Measurements from ENCODE around the gene SEPTIN1. TPM values are rescaled to one million over a fixed set of nuclear protein-coding genes. Genes with fewer than 3 reads are reported as not detected.

The SEPTIN1 gene
- total and polyA plus RNA-seq, 12 donors: 0.11 to 19.8 (median 2.8) TPM; not detected in 1

- Histone ChIP-seq H3K27me3 (no peaks in the 10 kb centered on the region), H3K4me3 (peak overlapping the region; percentile 6 to 90 (median 44)), H3K4me1 (replicated peaks in 1 of 2) (peaks cover 42 to 44% of the 10 kb centered on the region in 2 donors), H3K36me3 (replicated peaks in 1 of 2) (peaks cover 0 to 63% of the 10 kb centered on the region in 2 donors), H3K9me3 (replicated peaks in 1 of 3) (no peaks in the 10 kb centered on the region), H3K27ac (peak overlapping the region; percentile 78 to 98 (median 95))
- WGBS, 4 donors: 62 to 70% (median 68%) methylated on average over 4 to 7 of the region's 7 CpGs; no CpG with 5 or more reads in 1 of the 4 donors
- no peak for DNase-seq
- TF ChIP-seq, protein P1, sequence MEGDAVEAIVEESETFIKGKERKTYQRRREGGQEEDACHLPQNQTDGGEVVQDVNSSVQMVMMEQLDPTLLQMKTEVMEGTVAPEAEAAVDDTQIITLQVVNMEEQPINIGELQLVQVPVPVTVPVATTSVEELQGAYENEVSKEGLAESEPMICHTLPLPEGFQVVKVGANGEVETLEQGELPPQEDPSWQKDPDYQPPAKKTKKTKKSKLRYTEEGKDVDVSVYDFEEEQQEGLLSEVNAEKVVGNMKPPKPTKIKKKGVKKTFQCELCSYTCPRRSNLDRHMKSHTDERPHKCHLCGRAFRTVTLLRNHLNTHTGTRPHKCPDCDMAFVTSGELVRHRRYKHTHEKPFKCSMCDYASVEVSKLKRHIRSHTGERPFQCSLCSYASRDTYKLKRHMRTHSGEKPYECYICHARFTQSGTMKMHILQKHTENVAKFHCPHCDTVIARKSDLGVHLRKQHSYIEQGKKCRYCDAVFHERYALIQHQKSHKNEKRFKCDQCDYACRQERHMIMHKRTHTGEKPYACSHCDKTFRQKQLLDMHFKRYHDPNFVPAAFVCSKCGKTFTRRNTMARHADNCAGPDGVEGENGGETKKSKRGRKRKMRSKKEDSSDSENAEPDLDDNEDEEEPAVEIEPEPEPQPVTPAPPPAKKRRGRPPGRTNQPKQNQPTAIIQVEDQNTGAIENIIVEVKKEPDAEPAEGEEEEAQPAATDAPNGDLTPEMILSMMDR (IDR thresholded peaks at IDR 0.05): no peak
- no peak for TF ChIP-seq POLR2A (IDR thresholded peaks at IDR 0.05)
- intact Hi-C loops (cut with DNase I): no loop called here
Measured at GRCh38 chr16:30355954-30356308, 26.4 kb downstream of the SEPTIN1 start.

- no peaks in the 10 kb centered on the region for H3K27me3 ChIP-seq
- peaks cover 42 to 44% of the 10 kb centered on the region in 2 donors for H3K4me1 ChIP-seq (replicated peaks in 1 of 2)
- DNase-seq: peak; percentile 95 to 99 (median 98)
Measured at GRCh38 chr16:30355144-30355953, 27.0 kb downstream of the SEPTIN1 start, which contains the start of gene CD2BP2. Gene CD2BP2, minus strand, starts transcription at chr16:30355308. Its CDS starts 627 bp downstream, at chr16:30354681.

GRCh38 chr16:30354423-30355143 is 27.8 kb downstream of the SEPTIN1 start:
- 1 to 2% (median 2%) methylated on average over 18 to 36 of the region's 36 CpGs for WGBS, 4 donors
- peaks cover 42 to 44% of the 10 kb centered on the region in 2 donors for H3K4me1 ChIP-seq (replicated peaks in 1 of 2)
- intact Hi-C loops (cut with DNase I): no loop called here

More at GRCh38 chr16:30355144-30355953, 27.0 kb downstream of the SEPTIN1 start, which contains the start of gene CD2BP2:
- Histone ChIP-seq H3K36me3 (replicated peaks in 1 of 2) (peaks cover 0 to 67% of the 10 kb centered on the region in 2 donors), H3K4me3 (peak within 1 kb of the TSS; percentile 25 to 90 (median 51)), H3K9me3 (replicated peaks in 1 of 3) (no peaks in the 10 kb centered on the region), H3K27ac (peak within 1 kb of the TSS; percentile 78 to 98 (median 95))
- intact Hi-C loops (cut with DNase I): no loop called here
- WGBS, 4 donors: 0 to 1% (median 1%) methylated on average over 29 to 45 of the region's 45 CpGs
- TF ChIP-seq POLR2A (IDR thresholded peaks at IDR 0.05): peak in 1 of 2 donors; percentile 59
- TF ChIP-seq, protein P1 (IDR thresholded peaks at IDR 0.05): peak in 1 of 6 experiments; percentile 7

More at GRCh38 chr16:30354423-30355143, 27.8 kb downstream of the SEPTIN1 start:
- no peaks in the 10 kb centered on the region for H3K9me3 ChIP-seq (replicated peaks in 1 of 3)
- peaks cover 0 to 62% of the 10 kb centered on the region in 2 donors for H3K36me3 ChIP-seq (replicated peaks in 1 of 2)
- peak in 2 of 7 donors; percentile 32 to 41 for DNase-seq
- no peak for TF ChIP-seq POLR2A (IDR thresholded peaks at IDR 0.05)
- TF ChIP-seq, protein P1 (IDR thresholded peaks at IDR 0.05): no peak
- no peaks in the 10 kb centered on the region for H3K27me3 ChIP-seq
- peak overlapping the region; percentile 50 to 98 (median 95) for H3K27ac ChIP-seq
- H3K4me3 ChIP-seq: peak overlapping the region; percentile 25 to 90 (median 51)
